Osteocyte (in vitro differentiated cells): ENCODE data around the gene SLCO2A1. TPM values are rescaled to one million over a fixed set of nuclear protein-coding genes. Genes with fewer than 3 reads are reported as not detected.
A peak's percentile ranks its signal among the peaks of the same experiment; 100 is the strongest.

Source experiments
- DNase-seq: peaks from one replicate; pipeline ENCODE4 v3.0.0; 2021; ENCODE audit warnings: mixed read lengths; ENCODE audit not compliant: unreplicated experiment; ENCODE audit errors: extremely low spot score
- H3K27ac Mint-ChIP-seq: one replicate; pipeline ENCODE4 v1.8.0; 2021; ENCODE audit warnings: mild to moderate bottlenecking, mixed read lengths; ENCODE audit not compliant: unreplicated experiment
- H3K27me3 Mint-ChIP-seq: one replicate; pipeline ENCODE4 v1.8.0; 2021; ENCODE audit warnings: mixed read lengths; ENCODE audit not compliant: unreplicated experiment
- H3K36me3 Mint-ChIP-seq: one replicate; pipeline ENCODE4 v1.8.0; 2021; ENCODE audit warnings: mixed read lengths; ENCODE audit not compliant: unreplicated experiment
- H3K4me1 Mint-ChIP-seq: one replicate; pipeline ENCODE4 v1.8.0; 2021; ENCODE audit warnings: mixed read lengths; ENCODE audit not compliant: unreplicated experiment
- H3K4me3 Mint-ChIP-seq: one replicate; pipeline ENCODE4 v1.8.0; 2021; ENCODE audit warnings: mild to moderate bottlenecking, moderate library complexity, mixed read lengths; ENCODE audit not compliant: unreplicated experiment
- H3K9me3 Mint-ChIP-seq: one replicate; pipeline ENCODE4 v1.8.0; 2021; ENCODE audit warnings: mixed read lengths; ENCODE audit not compliant: unreplicated experiment
- CTCF ChIP-seq: fragments of 200-600 bp; sonication (generic); IDR thresholded peaks from 2 replicates; pipeline ENCODE4 v1.5.0; 2021; ENCODE audit warnings: antibody characterized with exemption, mild to moderate bottlenecking, moderate library complexity
- total RNA-seq: library from RNA; stranded (reverse); gene quantifications from 2 replicates; pipeline ENCODE4 v1.2.1, GENCODE V29; 2021

The SLCO2A1 gene
- total RNA-seq, 1 donor from 2014 or later: 9.8 TPM

- DNase-seq: no peak
- peak overlapping the region; percentile 78 for H3K27ac Mint-ChIP-seq
- H3K4me1 Mint-ChIP-seq: peaks cover 26% of the 10 kb centered on the region
- no peak for TF ChIP-seq CTCF
- H3K36me3 Mint-ChIP-seq: peaks cover 2% of the 10 kb centered on the region
- H3K27me3 Mint-ChIP-seq: no peaks in the 10 kb centered on the region
- H3K9me3 Mint-ChIP-seq: no peaks in the 10 kb centered on the region
- H3K4me3 Mint-ChIP-seq: no peak overlapping the region
Observed at GRCh38 chr3:134007819-134008218, 21.9 kb downstream of the SLCO2A1 start.

GRCh38 chr3:134004841-134005240 lies 24.9 kb downstream of the SLCO2A1 start:
- Mint-ChIP-seq H3K4me3 (no peak overlapping the region), H3K27me3 (no peaks in the 10 kb centered on the region), H3K36me3 (peaks cover 2% of the 10 kb centered on the region), H3K9me3 (no peaks in the 10 kb centered on the region), H3K27ac (no peak overlapping the region), H3K4me1 (peaks cover 30% of the 10 kb centered on the region)
- no peak for DNase-seq
- no peak for TF ChIP-seq CTCF

DNA sequence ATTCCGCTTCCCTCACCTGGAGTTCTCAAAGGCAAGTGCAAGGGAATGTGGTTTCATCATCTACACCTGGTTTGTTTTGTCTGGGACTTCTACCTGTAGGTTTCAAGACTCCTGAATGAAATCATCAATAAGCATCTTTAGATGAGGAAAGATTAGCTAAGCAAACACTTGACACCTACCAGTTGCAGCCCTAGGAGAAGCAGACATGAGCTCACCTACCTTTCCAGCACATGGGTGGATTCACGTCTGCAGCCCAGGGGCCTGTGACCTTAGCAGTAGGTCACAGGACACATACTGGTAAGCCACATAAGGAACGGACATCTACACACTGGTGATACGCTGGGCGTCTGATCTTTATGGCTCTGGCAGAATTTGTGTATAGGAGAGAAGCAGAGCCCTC lies 26.7 kb downstream of the SLCO2A1 start:
- H3K9me3 Mint-ChIP-seq: no peaks in the 10 kb centered on the region
- no peaks in the 10 kb centered on the region for H3K27me3 Mint-ChIP-seq
- H3K4me3 Mint-ChIP-seq: no peak overlapping the region
- peaks cover 12% of the 10 kb centered on the region for H3K4me1 Mint-ChIP-seq
- peaks cover 2% of the 10 kb centered on the region for H3K36me3 Mint-ChIP-seq
- TF ChIP-seq CTCF: no peak
- H3K27ac Mint-ChIP-seq: no peak overlapping the region
- DNase-seq: no peak

GRCh38 chr3:134002306-134002705 lies 27.4 kb downstream of the SLCO2A1 start:
- Mint-ChIP-seq H3K4me1 (peaks cover 9% of the 10 kb centered on the region), H3K27ac (no peak overlapping the region), H3K36me3 (peaks cover 2% of the 10 kb centered on the region), H3K9me3 (no peaks in the 10 kb centered on the region), H3K4me3 (no peak overlapping the region), H3K27me3 (no peaks in the 10 kb centered on the region)
- no peak for DNase-seq
- TF ChIP-seq CTCF: no peak

- no peak for TF ChIP-seq CTCF
- no peak for DNase-seq
- peaks cover 2% of the 10 kb centered on the region for H3K36me3 Mint-ChIP-seq
- no peak overlapping the region for H3K4me3 Mint-ChIP-seq
- H3K27me3 Mint-ChIP-seq: no peaks in the 10 kb centered on the region
- H3K27ac Mint-ChIP-seq: no peak overlapping the region
- peaks cover 9% of the 10 kb centered on the region for H3K4me1 Mint-ChIP-seq
- no peaks in the 10 kb centered on the region for H3K9me3 Mint-ChIP-seq
Observed at GRCh38 chr3:134001251-134001650, 28.5 kb downstream of the SLCO2A1 start.
